GM06990 (cell line): ENCODE data around the gene FAM20A.

Experiments used
- DNase-seq: peaks from one replicate; pipeline ENCODE4 v3.0.0-alpha.2; 2011; ENCODE audit not compliant: insufficient read length; ENCODE audit errors: extremely low read depth
- H3K27me3 ChIP-seq: replicated peaks from 2 replicates; pipeline ENCODE4 v1.6.0; 2011; ENCODE audit warnings: low read length; ENCODE audit not compliant: control insufficient read depth, insufficient read depth
- H3K36me3 ChIP-seq: 2 replicates; pipeline ENCODE4 v1.5.1; 2011; ENCODE audit warnings: low read length; ENCODE audit not compliant: control insufficient read depth, insufficient read depth
- H3K4me3 ChIP-seq: replicated peaks from 2 replicates; pipeline ENCODE4 v1.5.1; 2011; ENCODE audit warnings: low read depth, mild to moderate bottlenecking, control low read depth, low read length
- TF ChIP-seq, protein P1 (sequence below): IDR thresholded peaks from 2 replicates; pipeline ENCODE4 v1.5.1; 2011; ENCODE audit warnings: low read length, control low read depth, mild to moderate bottlenecking, inconsistent platforms; ENCODE audit not compliant: insufficient read depth, poor library complexity, severe bottlenecking

Gene FAM20A

DNA sequence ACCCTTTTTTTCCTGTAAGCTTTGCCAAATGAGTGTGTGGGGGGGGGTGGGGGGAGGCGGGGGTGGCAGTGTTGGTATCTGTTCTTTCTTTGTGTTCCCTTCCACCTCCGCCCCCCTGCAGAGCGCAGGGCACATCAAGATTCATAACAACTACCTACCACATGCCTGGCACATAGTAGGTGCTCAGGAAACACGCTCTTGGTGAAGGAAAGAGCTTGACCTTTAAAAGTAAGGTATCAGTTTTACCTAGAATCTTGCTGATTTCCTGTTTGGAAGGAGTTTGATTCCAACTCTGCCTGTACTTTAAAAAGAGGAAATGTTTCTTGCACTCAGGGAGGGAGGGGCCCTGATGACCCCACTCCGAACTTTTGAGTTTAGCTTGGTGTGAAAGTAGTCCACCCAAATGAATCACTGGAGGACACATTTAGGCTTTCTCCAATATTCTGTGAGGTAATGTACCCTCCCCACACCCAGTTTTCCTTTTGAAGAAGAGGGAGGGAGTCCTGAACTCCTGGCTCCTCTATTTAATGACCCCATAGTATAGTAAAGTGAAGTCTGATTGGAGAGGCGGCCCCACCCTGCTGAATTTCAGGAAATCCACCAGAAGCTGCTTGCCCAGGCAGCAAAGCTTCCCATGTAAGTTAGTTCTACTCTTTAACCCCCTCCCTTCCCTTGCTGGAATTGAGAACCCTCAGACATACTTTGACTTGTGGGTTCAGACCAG, 560 bp upstream of the FAM20A start:
- Histone ChIP-seq H3K4me3 (no peak overlapping the region), H3K27me3 (no peaks in the 10 kb centered on the region; the same call in none of the 2 replicates), H3K36me3 (no peaks in the 10 kb centered on the region)
- TF ChIP-seq, protein P1, sequence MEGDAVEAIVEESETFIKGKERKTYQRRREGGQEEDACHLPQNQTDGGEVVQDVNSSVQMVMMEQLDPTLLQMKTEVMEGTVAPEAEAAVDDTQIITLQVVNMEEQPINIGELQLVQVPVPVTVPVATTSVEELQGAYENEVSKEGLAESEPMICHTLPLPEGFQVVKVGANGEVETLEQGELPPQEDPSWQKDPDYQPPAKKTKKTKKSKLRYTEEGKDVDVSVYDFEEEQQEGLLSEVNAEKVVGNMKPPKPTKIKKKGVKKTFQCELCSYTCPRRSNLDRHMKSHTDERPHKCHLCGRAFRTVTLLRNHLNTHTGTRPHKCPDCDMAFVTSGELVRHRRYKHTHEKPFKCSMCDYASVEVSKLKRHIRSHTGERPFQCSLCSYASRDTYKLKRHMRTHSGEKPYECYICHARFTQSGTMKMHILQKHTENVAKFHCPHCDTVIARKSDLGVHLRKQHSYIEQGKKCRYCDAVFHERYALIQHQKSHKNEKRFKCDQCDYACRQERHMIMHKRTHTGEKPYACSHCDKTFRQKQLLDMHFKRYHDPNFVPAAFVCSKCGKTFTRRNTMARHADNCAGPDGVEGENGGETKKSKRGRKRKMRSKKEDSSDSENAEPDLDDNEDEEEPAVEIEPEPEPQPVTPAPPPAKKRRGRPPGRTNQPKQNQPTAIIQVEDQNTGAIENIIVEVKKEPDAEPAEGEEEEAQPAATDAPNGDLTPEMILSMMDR = no peak
- DNase-seq = no peak

DNA sequence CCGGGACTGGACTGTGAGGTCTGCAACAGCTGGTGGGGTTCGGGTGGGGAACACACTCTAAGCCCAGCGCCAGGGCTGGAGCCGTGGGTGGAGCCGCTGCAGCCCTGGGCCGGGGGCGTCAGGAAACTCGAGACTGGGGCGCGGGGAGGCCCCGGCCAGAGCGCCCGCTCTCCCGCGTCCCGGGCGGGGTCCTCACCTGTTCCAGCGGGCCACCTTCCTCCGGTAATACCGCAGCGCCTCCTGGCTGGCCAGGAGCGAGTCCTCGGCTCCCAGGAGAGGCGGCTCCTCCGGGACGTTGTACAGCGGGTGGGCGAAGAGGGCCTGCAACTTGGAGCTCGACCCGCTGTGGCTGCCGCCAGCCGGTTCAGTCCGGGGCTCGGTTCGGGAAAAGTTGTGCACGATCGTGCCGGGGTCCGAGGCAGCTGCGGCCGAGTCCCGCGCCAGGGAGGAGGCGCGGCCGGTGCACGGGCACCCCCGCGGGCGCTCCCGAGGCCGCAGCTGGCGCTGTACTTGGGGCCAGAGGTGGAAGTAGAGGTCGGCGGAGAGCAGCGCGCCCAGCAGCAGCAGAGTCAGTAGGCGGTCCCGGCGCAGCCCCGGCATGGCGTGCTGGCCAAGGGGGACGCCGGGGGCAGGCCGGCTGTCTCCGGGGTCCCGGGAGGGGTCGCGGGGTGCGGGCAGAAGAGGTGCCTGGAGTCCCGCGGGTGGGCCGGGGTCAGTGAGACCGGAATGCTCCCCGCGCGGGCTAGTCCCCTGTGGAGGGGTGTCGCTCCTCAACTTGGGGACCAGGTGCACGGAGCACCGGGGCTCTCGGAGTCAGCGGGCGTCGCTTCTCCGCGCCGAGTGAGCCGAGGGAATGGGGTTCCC, 868 bp downstream of the FAM20A start:
- no peak overlapping the region for H3K4me3 ChIP-seq
- peaks cover 3% of the 10 kb centered on the region for H3K27me3 ChIP-seq
- TF ChIP-seq, protein P1 = no peak
- H3K36me3 ChIP-seq = no peaks in the 10 kb centered on the region
- DNase-seq = peak; percentile 12

DNA sequence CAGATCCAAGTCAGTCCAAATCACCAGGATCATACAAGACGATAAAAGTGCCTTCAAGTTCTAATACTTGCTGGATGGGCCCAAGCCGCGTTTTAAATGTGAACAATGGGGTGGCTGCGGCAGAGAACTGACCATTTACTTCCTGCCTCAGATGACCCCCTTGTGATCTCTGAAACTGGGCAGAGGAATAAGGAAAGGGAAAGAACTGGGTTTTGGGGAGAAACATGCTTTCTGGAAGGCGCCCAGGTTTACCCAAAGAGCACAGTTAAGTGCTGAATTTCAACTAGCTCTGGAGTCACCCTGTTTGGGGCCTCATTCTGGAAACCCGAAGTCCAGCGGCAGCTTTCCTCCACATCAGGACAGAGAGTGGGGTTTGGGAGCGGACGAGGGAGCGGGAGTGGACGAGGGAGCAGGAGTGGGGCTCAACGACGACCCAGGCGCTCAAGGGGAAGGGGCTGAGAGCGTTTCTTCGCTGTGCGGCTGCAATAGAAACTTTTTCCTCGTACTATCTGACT, 1.6 kb downstream of the FAM20A start:
- Histone ChIP-seq H3K36me3 (no peaks in the 10 kb centered on the region), H3K4me3 (no peak overlapping the region), H3K27me3 (peaks cover 3% of the 10 kb centered on the region)
- TF ChIP-seq, protein P1 = no peak
- DNase-seq = no peak

DNA sequence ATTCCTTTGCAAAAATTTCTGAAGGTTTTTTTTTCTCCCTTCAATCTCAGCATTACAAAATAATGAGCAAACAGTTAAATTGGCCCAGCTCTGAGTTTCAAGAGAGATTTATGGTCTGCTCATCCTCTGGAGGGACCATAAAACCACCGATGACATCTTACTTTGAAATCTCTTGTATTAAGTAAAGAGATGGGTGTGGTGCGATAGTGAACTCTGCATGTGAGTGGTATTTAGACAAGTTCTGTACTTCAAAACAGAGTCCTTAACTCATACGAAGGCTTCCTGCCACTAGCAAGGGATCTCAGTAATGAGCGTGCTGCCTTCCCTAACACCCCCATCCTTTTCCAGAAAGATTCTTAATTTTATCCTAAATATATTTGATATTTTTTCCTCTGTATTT, 2.1 kb downstream of the FAM20A start:
- Histone ChIP-seq H3K36me3 (no peaks in the 10 kb centered on the region), H3K4me3 (no peak overlapping the region), H3K27me3 (peaks cover 3% of the 10 kb centered on the region)
- TF ChIP-seq, protein P1 = no peak
- DNase-seq = no peak

DNA sequence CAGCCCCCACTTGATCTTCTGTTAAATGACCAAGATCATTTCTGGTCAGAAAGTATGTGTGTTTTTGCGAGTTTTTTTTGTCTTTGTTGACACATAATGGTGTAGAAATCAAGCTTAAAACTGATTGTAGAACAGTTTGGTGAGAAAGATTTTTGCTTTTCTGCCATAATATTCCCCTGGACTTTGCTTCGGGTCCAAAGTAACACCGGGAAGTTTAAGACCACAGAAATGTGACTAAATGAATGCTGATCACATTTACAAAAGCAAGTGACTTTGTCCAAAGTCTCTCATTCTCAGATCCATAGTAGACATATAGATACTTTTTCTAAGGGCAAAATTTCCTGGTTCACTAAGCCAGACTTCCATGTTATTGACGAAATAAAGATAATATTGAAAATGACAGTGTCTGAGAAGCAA, 2.6 kb downstream of the FAM20A start:
- DNase-seq = no peak
- Histone ChIP-seq H3K4me3 (no peak overlapping the region), H3K36me3 (no peaks in the 10 kb centered on the region), H3K27me3 (peaks cover 3% of the 10 kb centered on the region)
- TF ChIP-seq, protein P1 = no peak
